ENCODE measurements around the gene BSDC1. TPM values are rescaled to one million over a fixed set of nuclear protein-coding genes. Genes with fewer than 3 reads are reported as not detected.
A peak's percentile ranks its signal among the peaks of the same experiment; 100 is the strongest.
"Not testable (repeated sequence)": the region's sequence is repeated elsewhere in the genome, so short reads cannot be mapped to it uniquely, and the experiment has no call there.

The BSDC1 gene
- 41.0 TPM for polyA plus RNA-seq

GRCh38 chr1:32394141-32394889, at the start of gene BSDC1:
TSS of gene BSDC1 (minus strand) at chr1:32394441. CDS start at chr1:32394414, 27 bp downstream.
- Mint-ChIP-seq H3K36me3 (no peaks in the 10 kb centered on the region), H3K4me1 (peaks cover 10 to 26% (median 12%) of the 10 kb centered on the region in 3 donors), H3K9me3 (no peaks in the 10 kb centered on the region), H3K27ac (peak within 1 kb of the TSS; percentile 63 to 98 (median 97)), H3K4me3 (peak within 1 kb of the TSS in 3 of 4 donors; percentile 97 to 100 (median 100)), H3K27me3 (peaks cover 2% of the 10 kb centered on the region)

- H3K4me1 Mint-ChIP-seq, H3K36me3 Mint-ChIP-seq, H3K4me3 Mint-ChIP-seq, H3K27ac Mint-ChIP-seq, H3K9me3 Mint-ChIP-seq: not testable (repeated sequence)
- peaks cover 20% of the 10 kb centered on the region for H3K27me3 Mint-ChIP-seq
These were observed 47.2 kb upstream of the BSDC1 start for GRCh38 chr1:32441467-32441866.

GRCh38 chr1:32438777-32439176, 44.5 kb upstream of the BSDC1 start:
- not testable (repeated sequence) for H3K27ac Mint-ChIP-seq, H3K4me3 Mint-ChIP-seq, H3K9me3 Mint-ChIP-seq, H3K4me1 Mint-ChIP-seq, H3K36me3 Mint-ChIP-seq
- H3K27me3 Mint-ChIP-seq = peaks cover 18% of the 10 kb centered on the region

- no peaks in the 10 kb centered on the region for H3K36me3 Mint-ChIP-seq
- peaks cover 18% of the 10 kb centered on the region for H3K27me3 Mint-ChIP-seq
- H3K9me3 Mint-ChIP-seq = peaks cover 6 to 9% (median 7%) of the 10 kb centered on the region in 3 donors
- no peak overlapping the region for H3K4me3 Mint-ChIP-seq
- H3K27ac Mint-ChIP-seq = no peak overlapping the region
- H3K4me1 Mint-ChIP-seq = peaks cover 0 to 8% (median 1%) of the 10 kb centered on the region in 3 donors
These were observed 43.9 kb upstream of the BSDC1 start for GRCh38 chr1:32438136-32438535.

GRCh38 chr1:32431736-32432400, 37.6 kb upstream of the BSDC1 start:
- peaks cover 9% of the 10 kb centered on the region for H3K27me3 Mint-ChIP-seq
- peak overlapping the region in 2 of 4 donors; percentile 11 for H3K4me3 Mint-ChIP-seq

GRCh38 chr1:32427264-32427963, 33.2 kb upstream of the BSDC1 start:
- H3K4me3 Mint-ChIP-seq = peak overlapping the region in 1 of 4 donors; percentile 15
- no peak overlapping the region for H3K27ac Mint-ChIP-seq
- H3K9me3 Mint-ChIP-seq = no peaks in the 10 kb centered on the region
- no peaks in the 10 kb centered on the region for H3K36me3 Mint-ChIP-seq
- H3K27me3 Mint-ChIP-seq = peaks cover 15% of the 10 kb centered on the region
- H3K4me1 Mint-ChIP-seq = peaks cover 10 to 25% (median 16%) of the 10 kb centered on the region in 3 donors

More at GRCh38 chr1:32431736-32432400, 37.6 kb upstream of the BSDC1 start:
- H3K9me3 Mint-ChIP-seq = no peaks in the 10 kb centered on the region
- peak overlapping the region in 2 of 3 donors; percentile 24 to 60 for H3K27ac Mint-ChIP-seq
- H3K36me3 Mint-ChIP-seq = no peaks in the 10 kb centered on the region
- peaks cover 15 to 29% (median 25%) of the 10 kb centered on the region in 3 donors for H3K4me1 Mint-ChIP-seq

GRCh38 chr1:32426489-32427255, 32.4 kb upstream of the BSDC1 start:
- peaks cover 3 to 17% (median 8%) of the 10 kb centered on the region in 3 donors for H3K4me1 Mint-ChIP-seq
- no peaks in the 10 kb centered on the region for H3K36me3 Mint-ChIP-seq
- peak overlapping the region in 3 of 4 donors; percentile 46 to 73 (median 53) for H3K4me3 Mint-ChIP-seq
- peaks cover 15% of the 10 kb centered on the region for H3K27me3 Mint-ChIP-seq
- H3K9me3 Mint-ChIP-seq = no peaks in the 10 kb centered on the region
- H3K27ac Mint-ChIP-seq = no peak overlapping the region

- peaks cover 7% of the 10 kb centered on the region for H3K27me3 Mint-ChIP-seq
- no peak overlapping the region for H3K27ac Mint-ChIP-seq
- H3K36me3 Mint-ChIP-seq = no peaks in the 10 kb centered on the region
- H3K4me3 Mint-ChIP-seq = no peak overlapping the region
- peaks cover 0 to 5% (median 0%) of the 10 kb centered on the region in 3 donors for H3K4me1 Mint-ChIP-seq
- peaks cover 0 to 4% (median 0%) of the 10 kb centered on the region in 3 donors for H3K9me3 Mint-ChIP-seq
These were observed 27.5 kb upstream of the BSDC1 start for GRCh38 chr1:32421775-32422174.

GRCh38 chr1:32414186-32414886, 20.1 kb upstream of the BSDC1 start:
- Mint-ChIP-seq H3K36me3 (no peaks in the 10 kb centered on the region), H3K27me3 (peaks cover 2% of the 10 kb centered on the region), H3K27ac (peak overlapping the region in 1 of 3 donors; percentile 59), H3K9me3 (peaks cover 0 to 4% (median 0%) of the 10 kb centered on the region in 3 donors), H3K4me3 (no peak overlapping the region), H3K4me1 (peaks cover 0 to 3% (median 3%) of the 10 kb centered on the region in 3 donors)

GRCh38 chr1:32413507-32414185, 19.4 kb upstream of the BSDC1 start:
- H3K27me3 Mint-ChIP-seq = peaks cover 2% of the 10 kb centered on the region
- H3K4me1 Mint-ChIP-seq = peaks cover 0 to 3% (median 3%) of the 10 kb centered on the region in 3 donors
- H3K4me3 Mint-ChIP-seq = no peak overlapping the region
- H3K9me3 Mint-ChIP-seq = peaks cover 0 to 4% (median 0%) of the 10 kb centered on the region in 3 donors
- H3K36me3 Mint-ChIP-seq = no peaks in the 10 kb centered on the region
- peak overlapping the region in 1 of 3 donors; percentile 59 for H3K27ac Mint-ChIP-seq

GRCh38 chr1:32411261-32411660, 17.0 kb upstream of the BSDC1 start:
- no peaks in the 10 kb centered on the region for H3K36me3 Mint-ChIP-seq
- H3K27me3 Mint-ChIP-seq = no peaks in the 10 kb centered on the region
- H3K4me3 Mint-ChIP-seq = no peak overlapping the region
- no peak overlapping the region for H3K27ac Mint-ChIP-seq
- no peaks in the 10 kb centered on the region for H3K9me3 Mint-ChIP-seq
- peaks cover 0 to 3% (median 3%) of the 10 kb centered on the region in 3 donors for H3K4me1 Mint-ChIP-seq

- Mint-ChIP-seq H3K36me3 (no peaks in the 10 kb centered on the region), H3K4me1 (no peaks in the 10 kb centered on the region), H3K4me3 (no peak overlapping the region), H3K9me3 (no peaks in the 10 kb centered on the region), H3K27ac (no peak overlapping the region), H3K27me3 (no peaks in the 10 kb centered on the region)
These were observed 12.4 kb upstream of the BSDC1 start for GRCh38 chr1:32406629-32407111.

GRCh38 chr1:32405672-32406467, 11.6 kb upstream of the BSDC1 start:
- Mint-ChIP-seq H3K4me1 (no peaks in the 10 kb centered on the region), H3K36me3 (no peaks in the 10 kb centered on the region), H3K9me3 (no peaks in the 10 kb centered on the region), H3K4me3 (no peak overlapping the region), H3K27ac (no peak overlapping the region), H3K27me3 (no peaks in the 10 kb centered on the region)

All from IgD-negative memory B cell (primary cell).